ENCODE results near the gene ZMIZ1.

GRCh38 chr10:79068562-79069324 lies at the start of gene ZMIZ1:
- TF ChIP-seq CTCF (conservative IDR thresholded peaks at IDR 0.05) (peak; percentile 59; the same call in 1 of the 2 replicates), ZFX (IDR thresholded peaks at IDR 0.05) (0 out of 2 replicates have a peak, but pooled peaks have one; percentile 24)
